ENCODE measurements around the gene TNFRSF1A. TPM values are rescaled to one million over a fixed set of nuclear protein-coding genes. Genes with fewer than 3 reads are reported as not detected.

The TNFRSF1A gene
- total and polyA plus RNA-seq, 2 of the 13 experiments (the other 11 are each of a cell fraction or from before 2014, with no cell fraction given): 41.5 to 61.2 TPM

- TF ChIP-seq RERE (CRISPR knock-in tag; IDR thresholded peaks at IDR 0.05; ENCODE audit: low read depth) (peak; percentile 39; the same call in 1 of the 2 replicates), KLF13 (CRISPR knock-in tag; IDR thresholded peaks at IDR 0.05) (no peak), ZNF264 (CRISPR knock-in tag; IDR thresholded peaks at IDR 0.05) (peak; percentile 65; the same call in 1 of the 2 replicates), NCOA2 (CRISPR knock-in tag; IDR thresholded peaks at IDR 0.05) (peak; percentile 83), ZNF703 (CRISPR knock-in tag; IDR thresholded peaks at IDR 0.05; ENCODE audit: borderline replicate concordance) (peak; percentile 82), MIER2 (CRISPR knock-in tag; IDR thresholded peaks at IDR 0.05) (0 out of 2 replicates have a peak, but pooled peaks have one; percentile 56), PRMT3 (CRISPR knock-in tag; IDR thresholded peaks at IDR 0.05; ENCODE audit: borderline replicate concordance, low read depth) (0 out of 2 replicates have a peak, but pooled peaks have one; percentile 59), ZC3H4 (CRISPR knock-in tag; IDR thresholded peaks at IDR 0.05; ENCODE audit: borderline replicate concordance) (peak; percentile 81; the same call in 1 of the 2 replicates), SRSF9 (IDR thresholded peaks at IDR 0.05; ENCODE audit: borderline replicate concordance, insufficient read depth, low read depth, low read length, poor library complexity, severe bottlenecking) (no peak), SALL2 (CRISPR knock-in tag; IDR thresholded peaks at IDR 0.05) (peak; percentile 81), KLF6 (CRISPR knock-in tag; IDR thresholded peaks at IDR 0.05) (peak; percentile 95), SPEN (CRISPR knock-in tag; IDR thresholded peaks at IDR 0.05; ENCODE audit: low read depth) (peak; percentile 94), TCF12 (IDR thresholded peaks at IDR 0.05) (no peak), TCF12 (CRISPR knock-in tag; IDR thresholded peaks at IDR 0.05) (peak; percentile 89; the same call in 1 of the 2 replicates), TRIM22 (IDR thresholded peaks at IDR 0.05) (no peak), USF2 (IDR thresholded peaks at IDR 0.05; ENCODE audit: low read depth, low read length) (peak; percentile 46), USF2 (CRISPR knock-in tag; IDR thresholded peaks at IDR 0.05; ENCODE audit: borderline replicate concordance) (peak; percentile 84), GATA4 (IDR thresholded peaks at IDR 0.05; ENCODE audit: borderline replicate concordance, low read depth) (0 out of 2 replicates have a peak, but pooled peaks have one; percentile 29), NRL (CRISPR knock-in tag; IDR thresholded peaks at IDR 0.05; ENCODE audit: borderline replicate concordance) (no peak; the same call in 1 of the 2 replicates), ZNF629 (CRISPR knock-in tag; conservative IDR thresholded peaks at IDR 0.05) (no peak; the same call in 1 of the 2 replicates)
These were observed 42.0 kb upstream of the TNFRSF1A start, which contains the start of gene LTBR (continued) for GRCh38 chr12:6383572-6384498.
